ENCODE results near the gene LCMT1.

DNA sequence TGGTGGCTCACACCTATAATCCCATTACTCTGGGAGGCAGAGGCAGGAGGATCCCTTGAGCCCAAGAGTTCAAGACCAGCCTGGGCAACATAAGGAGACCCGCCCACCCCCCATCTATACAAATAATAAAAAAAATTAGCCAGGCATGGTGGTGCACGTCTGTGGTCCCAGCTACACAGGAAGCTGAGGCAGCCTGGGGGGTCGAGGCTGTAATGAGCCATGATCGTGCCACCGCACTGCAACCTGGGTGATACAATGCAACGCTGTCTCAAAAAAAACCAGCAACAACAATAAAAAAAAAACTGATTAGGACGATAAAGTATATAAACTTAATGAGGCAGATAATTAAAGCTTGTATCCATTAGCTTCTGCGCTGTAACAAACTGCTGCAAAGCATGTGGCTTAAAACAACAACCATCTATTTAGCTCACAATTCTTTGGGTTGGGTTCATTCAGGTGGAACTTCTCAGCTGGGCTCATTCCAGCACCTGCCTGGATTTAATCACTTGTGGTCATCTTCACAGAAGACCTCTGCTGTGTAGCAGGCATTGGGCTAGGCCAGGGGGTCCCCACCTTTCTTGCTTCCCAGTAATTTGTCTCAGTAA, 45.8 kb downstream of the LCMT1 start:
- TF ChIP-seq, protein P1, sequence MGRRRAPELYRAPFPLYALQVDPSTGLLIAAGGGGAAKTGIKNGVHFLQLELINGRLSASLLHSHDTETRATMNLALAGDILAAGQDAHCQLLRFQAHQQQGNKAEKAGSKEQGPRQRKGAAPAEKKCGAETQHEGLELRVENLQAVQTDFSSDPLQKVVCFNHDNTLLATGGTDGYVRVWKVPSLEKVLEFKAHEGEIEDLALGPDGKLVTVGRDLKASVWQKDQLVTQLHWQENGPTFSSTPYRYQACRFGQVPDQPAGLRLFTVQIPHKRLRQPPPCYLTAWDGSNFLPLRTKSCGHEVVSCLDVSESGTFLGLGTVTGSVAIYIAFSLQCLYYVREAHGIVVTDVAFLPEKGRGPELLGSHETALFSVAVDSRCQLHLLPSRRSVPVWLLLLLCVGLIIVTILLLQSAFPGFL (CRISPR knock-in tag; IDR thresholded peaks at IDR 0.05), result no peak
- TF ChIP-seq, protein P2, sequence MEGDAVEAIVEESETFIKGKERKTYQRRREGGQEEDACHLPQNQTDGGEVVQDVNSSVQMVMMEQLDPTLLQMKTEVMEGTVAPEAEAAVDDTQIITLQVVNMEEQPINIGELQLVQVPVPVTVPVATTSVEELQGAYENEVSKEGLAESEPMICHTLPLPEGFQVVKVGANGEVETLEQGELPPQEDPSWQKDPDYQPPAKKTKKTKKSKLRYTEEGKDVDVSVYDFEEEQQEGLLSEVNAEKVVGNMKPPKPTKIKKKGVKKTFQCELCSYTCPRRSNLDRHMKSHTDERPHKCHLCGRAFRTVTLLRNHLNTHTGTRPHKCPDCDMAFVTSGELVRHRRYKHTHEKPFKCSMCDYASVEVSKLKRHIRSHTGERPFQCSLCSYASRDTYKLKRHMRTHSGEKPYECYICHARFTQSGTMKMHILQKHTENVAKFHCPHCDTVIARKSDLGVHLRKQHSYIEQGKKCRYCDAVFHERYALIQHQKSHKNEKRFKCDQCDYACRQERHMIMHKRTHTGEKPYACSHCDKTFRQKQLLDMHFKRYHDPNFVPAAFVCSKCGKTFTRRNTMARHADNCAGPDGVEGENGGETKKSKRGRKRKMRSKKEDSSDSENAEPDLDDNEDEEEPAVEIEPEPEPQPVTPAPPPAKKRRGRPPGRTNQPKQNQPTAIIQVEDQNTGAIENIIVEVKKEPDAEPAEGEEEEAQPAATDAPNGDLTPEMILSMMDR (IDR thresholded peaks at IDR 0.05 in 2 of 3, conservative IDR thresholded peaks at IDR 0.05 in 1 of 3; ENCODE audit: insufficient read depth in 2 of 3, low read depth in 1 of 3, low read length in 3 of 3), result no peak
- TF ChIP-seq MAFG (tag; conservative IDR thresholded peaks at IDR 0.05) (no peak), GTF2F1 (IDR thresholded peaks at IDR 0.05; ENCODE audit: low read depth, low read length) (no peak), TEAD4 (IDR thresholded peaks at IDR 0.05; ENCODE audit: low read length) (no peak), TEAD4 (CRISPR knock-in tag; IDR thresholded peaks at IDR 0.05; ENCODE audit: borderline replicate concordance) (no peak), CHCHD3 (CRISPR knock-in tag; IDR thresholded peaks at IDR 0.05) (no peak), POLR2A (conservative IDR thresholded peaks at IDR 0.05) (no peak), HDAC2 (IDR thresholded peaks at IDR 0.05) (no peak), EZH2 (IDR thresholded peaks at IDR 0.05; ENCODE audit: borderline replicate concordance, low read depth, low read length) (no peak), SP1 (CRISPR knock-in tag; IDR thresholded peaks at IDR 0.05) (no peak), CBX3 (IDR thresholded peaks at IDR 0.05; ENCODE audit: borderline replicate concordance in 1 of 2, low read length in 2 of 2) (no peak), DACH1 (IDR thresholded peaks at IDR 0.05; ENCODE audit: partially characterized antibody) (no peak), MTF1 (CRISPR knock-in tag; IDR thresholded peaks at IDR 0.05; ENCODE audit: borderline replicate concordance) (no peak)
- TF ChIP-seq, protein P3, sequence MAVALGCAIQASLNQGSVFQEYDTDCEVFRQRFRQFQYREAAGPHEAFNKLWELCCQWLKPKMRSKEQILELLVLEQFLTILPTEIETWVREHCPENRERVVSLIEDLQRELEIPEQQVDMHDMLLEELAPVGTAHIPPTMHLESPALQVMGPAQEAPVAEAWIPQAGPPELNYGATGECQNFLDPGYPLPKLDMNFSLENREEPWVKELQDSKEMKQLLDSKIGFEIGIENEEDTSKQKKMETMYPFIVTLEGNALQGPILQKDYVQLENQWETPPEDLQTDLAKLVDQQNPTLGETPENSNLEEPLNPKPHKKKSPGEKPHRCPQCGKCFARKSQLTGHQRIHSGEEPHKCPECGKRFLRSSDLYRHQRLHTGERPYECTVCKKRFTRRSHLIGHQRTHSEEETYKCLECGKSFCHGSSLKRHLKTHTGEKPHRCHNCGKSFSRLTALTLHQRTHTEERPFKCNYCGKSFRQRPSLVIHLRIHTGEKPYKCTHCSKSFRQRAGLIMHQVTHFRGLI (CRISPR knock-in tag; IDR thresholded peaks at IDR 0.05), result no peak

Measured in K562 (cell line).